ENCODE data around the gene UGCG. TPM values are rescaled to one million over a fixed set of nuclear protein-coding genes. Genes with fewer than 3 reads are reported as not detected.

Gene UGCG
- total and polyA plus RNA-seq, 2 of the 4 experiments (the other 2 are of a cell fraction), result 84.2 to 104 TPM

DNA sequence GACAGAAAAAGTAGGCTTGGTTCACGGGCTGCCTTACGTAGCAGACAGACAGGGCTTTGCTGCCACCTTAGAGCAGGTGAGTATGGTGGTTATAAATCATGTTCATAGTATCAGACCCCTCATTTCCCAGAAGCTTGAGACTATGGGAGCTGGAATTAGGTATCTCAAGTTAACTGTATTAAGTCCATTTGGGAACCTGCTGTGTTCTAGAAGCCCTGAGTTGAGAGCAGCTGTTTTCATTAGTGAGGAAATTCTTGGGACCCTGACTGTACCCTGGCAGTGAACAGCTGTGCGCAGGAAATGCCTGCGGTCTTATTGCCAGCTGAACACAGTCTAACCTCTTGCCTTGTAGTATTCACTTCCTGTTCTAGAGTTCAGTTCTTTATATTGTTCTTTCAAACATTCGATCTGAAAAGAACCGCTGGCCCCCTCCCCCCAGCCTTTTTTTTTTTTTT lies 29.8 kb downstream of the UGCG start:
- intact Hi-C loops (cut with micrococcal nuclease) (no loop called here), dilution Hi-C loops (cut with HindIII; ENCODE audit: low sequenced_read_pairs, unreplicated experiment) (no loop called here), in situ Hi-C loops (cut with MboI; ENCODE audit: low sequenced_read_pairs) (no loop called here)
- Histone ChIP-seq H3K79me1 (ENCODE audit: low read depth in 1 of 2, low read length in 2 of 2) (peaks cover 21 to 52% of the 10 kb centered on the region in 2 experiments), H2AK9ac (replicated peaks; ENCODE audit: low read depth, low read length, poor library complexity) (no peak overlapping the region), H3K4me3 (ENCODE audit: insufficient read depth, low read depth, low read length) (no peak overlapping the region), H4K5ac (ENCODE audit: low read depth, low read length) (no peak overlapping the region), H3K9me1 (ENCODE audit: insufficient read depth, low read length) (peaks cover 4% of the 10 kb centered on the region; the same call in 1 of the 2 replicates), H2BK20ac (ENCODE audit: low read depth, low read length) (no peak overlapping the region), H3K27ac (ENCODE audit: insufficient read depth, low read length) (peak overlapping the region; percentile 71), H3K18ac (ENCODE audit: low read depth, low read length) (peak overlapping the region; percentile 28; the same call in 1 of the 2 replicates), H4K8ac (ENCODE audit: low read depth in 2 of 2, low read length in 2 of 2) (no peak overlapping the region; a peak in 1 of 4 replicates), H3K14ac (replicated peaks; ENCODE audit: low read depth, low read length) (0 out of 2 replicates have a peak overlapping the region, but pooled peaks have one; percentile 72), H4K20me1 (ENCODE audit: insufficient read depth, low read length) (peaks cover 36% of the 10 kb centered on the region), H2AK5ac (ENCODE audit: low read depth, low read length) (no peak overlapping the region), H3K9ac (ENCODE audit: low read depth, low read length) (no peak overlapping the region), H3K27me3 (ENCODE audit: control insufficient read depth, insufficient read depth, low read length) (no peaks in the 10 kb centered on the region), H2BK120ac (ENCODE audit: low read depth, low read length) (no peak overlapping the region), H3K4me2 (ENCODE audit: low read depth, low read length) (no peak overlapping the region), H3K4ac (ENCODE audit: low read depth, low read length) (peak overlapping the region; percentile 54; the same call in 1 of the 2 replicates), H3K23ac (ENCODE audit: low read depth, low read length) (peak overlapping the region; percentile 87; the same call in 1 of the 2 replicates), H3K9me3 (ENCODE audit: control insufficient read depth, insufficient read depth, low read length) (no peaks in the 10 kb centered on the region), H2BK15ac (ENCODE audit: low read depth, low read length) (no peak overlapping the region), H3K4me1 (ENCODE audit: control insufficient read depth, insufficient read depth, low read length) (peaks cover 8% of the 10 kb centered on the region), H3K56ac (ENCODE audit: extremely low read depth, insufficient read depth, low read length) (no peak overlapping the region), H3K36me3 (ENCODE audit: control insufficient read depth, insufficient read depth, low read length) (peaks cover 33% of the 10 kb centered on the region), H2BK5ac (ENCODE audit: low read depth, low read length, poor library complexity, severe bottlenecking) (peak overlapping the region; percentile 46), H2AFZ (replicated peaks; ENCODE audit: low read length, poor library complexity) (no peak overlapping the region), H4K91ac (ENCODE audit: insufficient read depth, low read depth, low read length) (no peak overlapping the region)
- WGBS, 2 experiments (ENCODE audit: extremely low coverage in 2 of 2, insufficient read length in 1 of 2), result 70% methylated on average over 2 of the region's 6 CpGs; no CpG with 5 or more reads in 1 of the 2 experiments
- TF ChIP-seq RAD21 (IDR thresholded peaks at IDR 0.05; ENCODE audit: low read length), result no peak
- TF ChIP-seq NFE2L2 (IDR thresholded peaks at IDR 0.05; ENCODE audit: low read depth, low read length), result no peak
- no peak for TF ChIP-seq FOS (IDR thresholded peaks at IDR 0.05; ENCODE audit: low read depth, low read length)
- TF ChIP-seq MAFK (IDR thresholded peaks at IDR 0.05; ENCODE audit: low read depth, low read length), result no peak
- TF ChIP-seq, protein P1, sequence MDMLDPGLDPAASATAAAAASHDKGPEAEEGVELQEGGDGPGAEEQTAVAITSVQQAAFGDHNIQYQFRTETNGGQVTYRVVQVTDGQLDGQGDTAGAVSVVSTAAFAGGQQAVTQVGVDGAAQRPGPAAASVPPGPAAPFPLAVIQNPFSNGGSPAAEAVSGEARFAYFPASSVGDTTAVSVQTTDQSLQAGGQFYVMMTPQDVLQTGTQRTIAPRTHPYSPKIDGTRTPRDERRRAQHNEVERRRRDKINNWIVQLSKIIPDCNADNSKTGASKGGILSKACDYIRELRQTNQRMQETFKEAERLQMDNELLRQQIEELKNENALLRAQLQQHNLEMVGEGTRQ (IDR thresholded peaks at IDR 0.05; ENCODE audit: low read depth, low read length), result no peak
- TF ChIP-seq POLR2A (IDR thresholded peaks at IDR 0.05; ENCODE audit: low read depth, low read length), result no peak
- TF ChIP-seq CHD1 (IDR thresholded peaks at IDR 0.05; ENCODE audit: low read depth, low read length), result no peak
- TF ChIP-seq SMC3 (IDR thresholded peaks at IDR 0.05; ENCODE audit: low read depth, low read length), result no peak
- TF ChIP-seq, protein P2, sequence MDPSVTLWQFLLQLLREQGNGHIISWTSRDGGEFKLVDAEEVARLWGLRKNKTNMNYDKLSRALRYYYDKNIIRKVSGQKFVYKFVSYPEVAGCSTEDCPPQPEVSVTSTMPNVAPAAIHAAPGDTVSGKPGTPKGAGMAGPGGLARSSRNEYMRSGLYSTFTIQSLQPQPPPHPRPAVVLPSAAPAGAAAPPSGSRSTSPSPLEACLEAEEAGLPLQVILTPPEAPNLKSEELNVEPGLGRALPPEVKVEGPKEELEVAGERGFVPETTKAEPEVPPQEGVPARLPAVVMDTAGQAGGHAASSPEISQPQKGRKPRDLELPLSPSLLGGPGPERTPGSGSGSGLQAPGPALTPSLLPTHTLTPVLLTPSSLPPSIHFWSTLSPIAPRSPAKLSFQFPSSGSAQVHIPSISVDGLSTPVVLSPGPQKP (IDR thresholded peaks at IDR 0.05; ENCODE audit: borderline replicate concordance, low read depth, low read length), result no peak
- no peak for TF ChIP-seq RFX5 (IDR thresholded peaks at IDR 0.05; ENCODE audit: low read depth, low read length)
- TF ChIP-seq, protein P3, sequence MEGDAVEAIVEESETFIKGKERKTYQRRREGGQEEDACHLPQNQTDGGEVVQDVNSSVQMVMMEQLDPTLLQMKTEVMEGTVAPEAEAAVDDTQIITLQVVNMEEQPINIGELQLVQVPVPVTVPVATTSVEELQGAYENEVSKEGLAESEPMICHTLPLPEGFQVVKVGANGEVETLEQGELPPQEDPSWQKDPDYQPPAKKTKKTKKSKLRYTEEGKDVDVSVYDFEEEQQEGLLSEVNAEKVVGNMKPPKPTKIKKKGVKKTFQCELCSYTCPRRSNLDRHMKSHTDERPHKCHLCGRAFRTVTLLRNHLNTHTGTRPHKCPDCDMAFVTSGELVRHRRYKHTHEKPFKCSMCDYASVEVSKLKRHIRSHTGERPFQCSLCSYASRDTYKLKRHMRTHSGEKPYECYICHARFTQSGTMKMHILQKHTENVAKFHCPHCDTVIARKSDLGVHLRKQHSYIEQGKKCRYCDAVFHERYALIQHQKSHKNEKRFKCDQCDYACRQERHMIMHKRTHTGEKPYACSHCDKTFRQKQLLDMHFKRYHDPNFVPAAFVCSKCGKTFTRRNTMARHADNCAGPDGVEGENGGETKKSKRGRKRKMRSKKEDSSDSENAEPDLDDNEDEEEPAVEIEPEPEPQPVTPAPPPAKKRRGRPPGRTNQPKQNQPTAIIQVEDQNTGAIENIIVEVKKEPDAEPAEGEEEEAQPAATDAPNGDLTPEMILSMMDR (conservative IDR thresholded peaks at IDR 0.05; ENCODE audit: low read depth, low read length), result no peak
- TF ChIP-seq MAZ (IDR thresholded peaks at IDR 0.05; ENCODE audit: borderline replicate concordance, low read depth, low read length), result no peak
- no peak for TF ChIP-seq MXI1 (IDR thresholded peaks at IDR 0.05; ENCODE audit: borderline replicate concordance, low read depth, low read length)
- DNase-seq (peak; percentile 70), ATAC-seq (ENCODE audit: low read depth) (peak; percentile 15; the same call in 1 of the 2 replicates)
- no TSS peak for BruUV-seq (replicated peaks)
- ChIA-PET POLR2A (ENCODE audit: unreplicated experiment) (no interaction called here), CTCF (no interaction called here)
